ENCODE results near the gene OR8G5. TPM values are rescaled to one million over a fixed set of nuclear protein-coding genes. Genes with fewer than 3 reads are reported as not detected.

OR8G5 gene
- total RNA-seq, 4 donors from 2014 or later, result not detected

DNA sequence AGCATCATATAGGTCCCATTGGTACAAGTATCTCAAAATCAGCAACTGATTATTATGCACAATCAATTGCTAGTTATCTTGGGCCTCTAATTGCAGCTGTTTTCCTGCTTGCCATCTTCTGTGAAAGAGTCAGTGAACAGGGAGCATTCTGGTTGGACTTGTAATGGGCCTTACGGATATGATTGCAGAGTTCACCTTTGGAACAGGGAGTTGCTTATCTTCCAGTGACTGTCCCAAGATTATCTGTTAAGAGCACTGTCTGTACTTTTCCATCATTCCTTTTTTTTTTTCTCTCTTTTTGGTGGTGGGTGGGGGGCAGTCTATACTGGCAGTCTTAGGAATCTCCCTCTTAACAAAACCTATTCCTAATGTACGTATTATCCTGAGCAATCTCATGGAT is 17.8 kb downstream of the OR8G5 start:
- TF ChIP-seq, protein P1, sequence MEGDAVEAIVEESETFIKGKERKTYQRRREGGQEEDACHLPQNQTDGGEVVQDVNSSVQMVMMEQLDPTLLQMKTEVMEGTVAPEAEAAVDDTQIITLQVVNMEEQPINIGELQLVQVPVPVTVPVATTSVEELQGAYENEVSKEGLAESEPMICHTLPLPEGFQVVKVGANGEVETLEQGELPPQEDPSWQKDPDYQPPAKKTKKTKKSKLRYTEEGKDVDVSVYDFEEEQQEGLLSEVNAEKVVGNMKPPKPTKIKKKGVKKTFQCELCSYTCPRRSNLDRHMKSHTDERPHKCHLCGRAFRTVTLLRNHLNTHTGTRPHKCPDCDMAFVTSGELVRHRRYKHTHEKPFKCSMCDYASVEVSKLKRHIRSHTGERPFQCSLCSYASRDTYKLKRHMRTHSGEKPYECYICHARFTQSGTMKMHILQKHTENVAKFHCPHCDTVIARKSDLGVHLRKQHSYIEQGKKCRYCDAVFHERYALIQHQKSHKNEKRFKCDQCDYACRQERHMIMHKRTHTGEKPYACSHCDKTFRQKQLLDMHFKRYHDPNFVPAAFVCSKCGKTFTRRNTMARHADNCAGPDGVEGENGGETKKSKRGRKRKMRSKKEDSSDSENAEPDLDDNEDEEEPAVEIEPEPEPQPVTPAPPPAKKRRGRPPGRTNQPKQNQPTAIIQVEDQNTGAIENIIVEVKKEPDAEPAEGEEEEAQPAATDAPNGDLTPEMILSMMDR (IDR thresholded peaks at IDR 0.05), result no peak
- DNase-seq (ENCODE audit: low spot score) (no peak), ATAC-seq (ENCODE audit: low FRiP score) (no peak)

DNA sequence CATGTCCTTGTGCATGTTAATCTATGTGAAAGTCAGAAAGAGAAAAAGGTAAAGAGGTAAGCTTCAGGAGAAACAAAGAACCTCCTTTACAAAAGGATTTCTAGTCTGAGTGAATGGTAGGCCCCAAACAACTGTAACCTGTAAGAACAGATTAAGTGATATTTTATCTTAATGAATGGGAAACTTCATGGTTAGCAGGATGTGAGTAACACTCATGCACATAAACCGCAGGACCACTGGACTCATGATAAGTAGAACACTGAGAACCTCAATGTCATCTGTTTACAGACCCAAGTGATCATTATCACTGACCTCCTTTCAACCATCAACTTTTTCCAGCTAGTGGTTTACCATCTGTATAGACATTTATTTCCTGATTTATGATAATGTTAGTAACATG is 19.9 kb downstream of the OR8G5 start:
- ATAC-seq (ENCODE audit: low FRiP score) (no peak), DNase-seq (ENCODE audit: low spot score) (no peak)
- TF ChIP-seq, protein P1 (IDR thresholded peaks at IDR 0.05), result no peak

DNA sequence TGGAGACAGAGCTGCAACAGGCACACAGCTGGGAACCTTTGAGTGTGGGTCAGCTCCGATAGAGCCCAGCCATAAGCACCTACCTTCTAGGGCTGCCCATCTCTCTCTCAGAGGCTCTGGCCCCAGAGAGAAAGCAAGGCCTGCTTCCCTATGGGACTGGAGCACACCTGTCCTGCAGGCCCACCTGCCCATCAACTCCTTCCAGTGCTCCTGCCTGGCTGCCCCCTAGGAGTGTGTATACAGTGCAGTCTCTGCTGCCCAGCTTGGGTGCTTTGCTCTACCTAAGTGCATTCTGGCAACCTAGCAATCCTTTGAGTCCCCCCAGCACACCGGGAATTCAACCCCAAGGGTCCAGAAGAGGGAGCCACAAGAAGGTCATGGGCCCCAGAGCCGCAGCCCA is 21.0 kb downstream of the OR8G5 start:
- DNase-seq (ENCODE audit: low spot score), result no peak
- ATAC-seq (ENCODE audit: low FRiP score), result no peak

DNA sequence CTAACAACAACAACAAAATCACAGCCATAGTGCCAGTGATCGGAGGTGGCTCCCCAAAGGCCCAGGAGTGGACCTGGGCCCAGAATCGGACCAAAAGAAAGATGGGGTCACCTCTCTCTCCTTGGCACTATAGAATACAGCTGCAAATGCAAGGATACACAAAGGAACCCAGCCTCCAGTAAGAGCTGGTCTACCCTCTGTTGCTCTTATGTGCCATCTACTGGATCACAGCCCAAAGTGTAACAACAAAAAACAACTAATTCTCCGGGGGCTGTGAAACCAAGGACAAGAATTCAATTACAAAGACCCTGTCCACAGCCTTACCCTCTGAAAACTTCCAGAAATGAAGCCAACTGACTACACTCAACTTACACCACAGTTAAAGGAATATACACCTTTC is 21.6 kb downstream of the OR8G5 start:
- TF ChIP-seq, protein P1 (IDR thresholded peaks at IDR 0.05), result no peak
- ATAC-seq (ENCODE audit: low FRiP score), result no peak
- no peak for DNase-seq (ENCODE audit: low spot score)

More for the DNA sequence above, 21.0 kb downstream of the OR8G5 start:
- TF ChIP-seq, protein P1 (IDR thresholded peaks at IDR 0.05), result no peak

DNA sequence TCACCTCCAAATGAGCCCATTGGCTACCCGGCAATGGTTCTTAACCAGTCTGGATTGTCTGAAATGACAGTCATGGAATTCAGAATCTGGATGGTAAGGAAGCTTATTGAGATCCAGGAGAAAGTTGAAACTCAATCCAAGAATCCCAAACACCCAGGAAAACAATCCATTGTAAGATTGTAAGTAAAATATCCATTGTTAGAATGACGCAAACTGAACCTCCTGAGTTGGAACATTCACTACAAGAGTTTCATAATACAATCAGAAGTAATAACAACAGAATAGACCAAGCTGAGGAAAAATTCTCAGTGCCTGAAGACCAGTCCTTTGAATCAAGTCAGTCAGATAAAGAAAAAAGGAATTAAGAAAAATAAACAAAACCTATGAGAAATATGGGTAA is 22.1 kb downstream of the OR8G5 start:
- TF ChIP-seq, protein P1 (IDR thresholded peaks at IDR 0.05), result no peak
- DNase-seq (ENCODE audit: low spot score) (no peak), ATAC-seq (ENCODE audit: low FRiP score) (no peak)

DNA sequence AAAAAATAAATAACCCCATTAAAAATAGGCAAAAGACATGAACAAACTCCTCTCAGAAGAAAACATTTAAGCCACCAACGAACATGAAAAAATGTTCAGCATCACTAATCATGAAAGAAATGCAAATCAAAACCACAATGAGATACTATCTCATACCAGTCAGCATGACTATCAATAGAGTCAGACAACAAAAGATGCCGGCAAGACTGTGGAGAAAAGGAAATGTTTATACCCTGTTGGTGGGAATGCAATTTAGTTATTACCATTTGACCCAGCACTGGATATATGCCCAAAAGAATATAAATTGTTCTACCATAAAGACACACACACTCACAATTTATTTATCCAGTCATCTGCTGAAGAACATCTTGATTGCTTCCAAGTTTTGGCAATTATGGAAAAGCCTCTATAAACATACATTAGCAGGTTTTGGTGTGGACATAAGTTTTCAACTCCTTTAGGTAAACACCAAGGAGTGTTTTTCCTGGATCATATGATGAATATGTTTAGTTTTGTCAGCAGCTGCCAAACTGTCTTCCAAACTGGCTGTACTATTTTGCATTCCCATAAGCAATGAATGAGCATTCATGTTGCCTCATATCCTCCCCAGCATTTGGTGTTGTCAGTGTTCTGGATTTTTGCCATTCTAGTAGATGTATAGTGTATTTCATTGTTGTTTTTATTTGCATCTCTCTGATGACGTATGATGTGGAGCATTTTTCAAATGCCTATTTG is 29.6 kb downstream of the OR8G5 start:
- TF ChIP-seq, protein P1 (IDR thresholded peaks at IDR 0.05), result no peak

DNA sequence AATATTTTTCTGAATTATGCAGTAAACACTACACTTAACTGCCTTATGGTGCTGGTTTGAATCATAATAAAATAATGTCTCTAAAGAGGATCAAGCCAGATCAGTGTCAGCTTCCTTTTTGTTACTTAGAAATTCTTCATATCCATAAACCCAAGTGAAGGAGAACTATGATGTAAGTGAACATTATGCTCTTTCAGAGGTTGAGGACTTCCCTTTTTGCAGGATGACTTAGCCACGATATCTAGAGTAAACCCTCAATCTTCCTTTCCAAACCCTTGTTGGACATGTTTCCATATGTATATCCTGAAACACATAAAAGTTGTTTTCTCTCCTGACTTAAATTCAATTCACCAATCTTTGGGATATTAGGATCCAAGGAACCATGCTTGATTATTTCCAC is 38.5 kb downstream of the OR8G5 start:
- ATAC-seq (ENCODE audit: low FRiP score), result no peak
- TF ChIP-seq, protein P1 (IDR thresholded peaks at IDR 0.05), result no peak
- no peak for DNase-seq (ENCODE audit: low spot score)

More for the DNA sequence above, 29.6 kb downstream of the OR8G5 start:
- DNase-seq (ENCODE audit: low spot score) (no peak), ATAC-seq (ENCODE audit: low FRiP score) (no peak)

Measured in omental fat pad (tissue), 4 donors.